GM11168 (cell line): ENCODE data around the gene ACTG1.

ENCODE experiments used
- in situ Hi-C: fragments of 300-500 bp; cut with MboI; formaldehyde crosslinking; loops from one replicate; pipeline ENCODE4 v1.12.0; 2022; ENCODE audit warnings: low sequenced_read_pairs; ENCODE audit not compliant: unreplicated experiment

The ACTG1 gene

DNA sequence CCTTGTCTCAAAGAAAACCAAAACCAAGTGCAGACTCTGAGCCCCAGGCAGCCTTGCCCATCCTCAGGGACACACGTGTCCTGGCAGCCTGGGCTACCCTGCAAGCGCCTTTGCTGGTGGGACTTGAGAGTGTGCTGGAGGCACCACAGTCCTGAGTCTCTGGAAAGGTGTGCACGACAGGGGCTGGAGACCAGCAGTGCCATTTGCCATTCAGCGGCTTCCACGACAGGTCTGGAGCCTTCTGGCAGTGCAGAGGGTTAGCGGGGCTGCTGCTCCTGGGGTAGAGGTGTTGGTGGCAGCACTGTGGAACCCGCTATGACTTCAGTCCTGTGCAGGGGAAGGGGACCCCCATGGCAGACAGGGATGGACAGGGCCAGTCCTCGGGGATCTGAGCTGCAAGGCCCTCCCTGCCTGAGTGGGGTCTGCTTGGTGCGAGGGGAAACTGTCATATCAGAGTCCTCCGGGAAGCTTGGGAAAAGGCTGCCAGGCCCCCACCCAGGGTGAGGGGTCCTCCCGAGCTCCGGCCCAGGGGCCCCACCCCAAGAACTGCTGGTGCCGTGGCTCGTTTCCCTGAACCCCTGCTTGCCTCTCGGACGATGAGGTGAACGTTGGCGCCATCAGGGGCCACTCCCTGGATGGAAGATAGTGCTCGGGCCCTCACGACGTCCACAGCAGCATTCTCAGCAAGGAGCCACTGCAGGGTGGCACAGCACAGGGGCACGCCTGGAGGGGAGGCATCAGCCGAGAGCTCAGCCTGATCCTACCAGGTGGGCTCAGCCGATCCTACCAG is 32.8 kb upstream of the ACTG1 start:
- in situ Hi-C loops, result no loop called here

DNA sequence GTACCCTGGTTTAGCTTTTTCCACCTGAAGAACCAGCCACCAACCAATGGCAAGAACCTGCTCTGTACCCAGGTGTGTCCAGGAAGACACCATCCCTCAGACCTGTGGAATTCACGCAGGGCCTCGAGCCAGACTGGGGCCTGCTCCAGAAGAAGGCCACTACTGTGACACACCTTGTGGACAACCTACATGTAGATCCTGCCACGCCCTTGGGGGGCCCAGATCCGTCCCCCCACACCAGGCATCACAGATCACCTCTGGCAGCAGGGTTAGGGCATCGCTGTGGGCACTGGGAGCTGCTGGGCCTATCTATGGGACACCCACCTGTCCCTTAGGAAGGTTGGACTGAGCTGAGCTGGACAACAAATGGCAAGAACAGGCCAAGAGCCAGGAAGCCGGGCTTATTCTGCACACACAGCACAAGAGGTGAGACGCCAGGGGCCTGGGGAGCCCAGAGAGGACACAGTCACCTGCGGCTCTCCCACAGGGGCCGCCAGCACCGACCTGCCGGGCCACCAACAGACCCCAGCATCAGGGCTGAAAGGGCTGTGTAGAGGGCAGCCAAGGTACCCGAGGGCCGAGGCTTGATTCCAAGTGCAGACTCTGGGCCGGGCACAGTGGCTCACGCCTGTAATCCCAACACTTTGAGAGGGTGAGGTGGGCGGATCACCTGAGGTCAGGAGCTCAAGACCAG is 31.8 kb upstream of the ACTG1 start:
- in situ Hi-C loops, result no loop called here

GRCh38 chr17:81543756-81544155 is 31.2 kb upstream of the ACTG1 start:
- in situ Hi-C loops, result no loop called here

GRCh38 chr17:81543339-81543675 is 30.7 kb upstream of the ACTG1 start:
- in situ Hi-C loops, result no loop called here

DNA sequence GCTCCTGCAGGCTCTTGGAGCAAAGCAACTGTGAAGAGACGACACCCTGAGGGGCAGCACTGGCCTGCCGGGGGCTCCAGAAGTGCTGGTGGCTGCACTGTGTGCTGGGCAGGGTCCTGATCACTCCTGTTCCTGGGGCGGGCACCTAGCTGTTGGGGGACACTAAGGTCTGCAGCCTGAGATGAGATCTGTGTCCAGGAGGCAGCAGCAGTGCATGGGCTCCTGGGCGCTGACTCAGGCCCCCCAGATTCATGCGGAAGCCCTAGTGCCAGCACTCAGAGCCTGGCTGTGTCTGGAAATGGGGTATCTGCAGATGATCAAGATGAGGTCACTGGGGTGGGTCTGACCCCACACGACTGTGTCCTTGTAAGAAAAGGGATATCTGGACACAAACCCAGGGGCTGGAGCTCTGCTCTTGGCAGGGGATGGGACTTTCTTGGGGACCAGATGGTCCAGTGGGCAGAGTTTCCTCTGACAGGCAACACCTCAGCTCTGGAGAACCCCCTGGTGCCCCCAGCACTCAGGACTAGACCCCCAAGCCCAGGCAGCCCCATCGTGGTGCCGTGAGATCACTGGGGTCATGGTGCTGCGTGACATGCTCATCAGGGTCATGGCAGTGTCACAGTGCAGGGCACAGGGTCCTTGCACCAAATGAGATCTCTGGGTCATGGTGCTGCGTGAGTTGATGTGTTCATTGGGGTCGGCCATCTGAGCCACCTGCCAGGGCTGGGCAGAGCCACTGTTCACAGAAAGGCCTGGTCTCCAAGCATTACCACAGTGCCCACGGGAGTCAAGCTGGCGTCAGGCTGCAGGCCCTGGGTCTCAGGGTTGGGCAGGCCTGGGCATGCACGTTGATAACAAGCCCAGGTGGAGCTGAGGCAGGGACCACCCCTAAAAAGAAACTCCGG is 30.1 kb upstream of the ACTG1 start:
- in situ Hi-C loops, result no loop called here

DNA sequence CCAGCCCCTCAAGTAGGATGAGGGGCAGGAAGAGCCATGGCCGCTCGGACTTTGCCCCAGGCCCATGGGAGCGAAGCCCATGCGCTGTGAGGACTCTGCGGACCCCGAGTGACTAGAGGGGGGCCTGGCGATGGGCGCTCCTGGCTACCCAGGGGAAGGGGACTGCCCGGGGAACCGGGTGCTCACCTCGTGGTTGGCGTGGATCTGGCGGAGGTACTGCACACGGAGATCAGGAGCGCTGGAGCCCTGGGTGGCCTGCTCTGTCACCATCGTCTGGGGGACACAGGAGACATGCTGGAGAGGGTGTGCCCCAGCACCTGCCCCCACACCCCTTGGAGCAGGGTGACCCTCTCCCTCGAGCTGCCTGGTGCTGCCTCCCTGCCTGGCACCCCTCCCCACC is 28.5 kb upstream of the ACTG1 start:
- in situ Hi-C loops, result no loop called here

GRCh38 chr17:81540676-81541027 is 28.1 kb upstream of the ACTG1 start:
- in situ Hi-C loops, result no loop called here

DNA sequence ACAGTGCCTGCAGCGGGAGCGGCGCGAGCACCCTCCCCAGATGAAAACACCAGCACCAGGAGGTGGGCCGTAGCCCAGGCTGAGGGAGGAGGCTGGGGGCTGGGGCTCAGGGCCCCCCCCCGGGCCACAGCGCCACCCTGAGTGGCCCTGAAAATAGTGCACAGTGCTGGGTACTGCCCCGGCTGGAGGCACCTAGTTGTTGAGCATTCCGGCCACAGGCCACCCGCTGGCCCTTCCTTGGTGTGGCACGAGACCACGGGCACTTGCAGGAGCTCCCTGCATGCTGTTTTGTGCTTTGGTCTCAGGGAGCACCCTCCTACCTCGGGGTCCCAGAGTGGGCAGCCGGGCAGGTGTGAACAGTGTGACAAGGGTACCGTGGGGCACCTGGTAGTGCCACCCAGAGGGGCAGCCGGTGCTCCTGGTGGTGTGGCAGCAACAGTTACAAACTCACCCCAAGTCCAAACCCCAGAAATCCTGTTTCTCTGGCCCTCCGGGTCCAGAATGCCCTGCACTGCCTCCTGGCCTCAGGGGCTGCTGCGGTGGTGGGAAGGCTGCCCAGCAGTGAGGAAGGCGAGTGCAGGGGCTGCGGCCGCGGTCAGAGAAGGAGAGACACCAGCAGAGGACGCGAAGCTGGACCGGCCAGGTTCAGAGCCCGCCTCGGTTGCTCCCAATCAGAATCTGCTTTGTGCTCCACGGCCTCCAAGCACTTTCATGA is 27.5 kb upstream of the ACTG1 start:
- in situ Hi-C loops, result no loop called here

DNA sequence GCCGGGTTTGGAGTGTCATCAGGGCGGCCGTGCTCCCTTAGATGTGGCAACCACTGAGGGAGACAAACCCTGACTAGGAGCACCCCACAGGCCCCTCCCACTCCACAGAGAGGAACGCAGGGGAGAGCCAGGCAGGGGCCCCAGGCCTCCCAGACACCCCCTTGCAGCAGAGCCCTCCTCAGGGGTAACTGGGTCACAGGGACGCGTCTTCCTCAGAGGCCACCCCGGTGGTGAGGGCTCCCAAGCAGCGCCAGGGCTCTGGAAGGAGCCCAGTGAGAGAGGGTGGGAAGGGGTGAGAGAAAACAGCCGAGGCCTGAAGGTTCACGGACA is 26.9 kb upstream of the ACTG1 start:
- in situ Hi-C loops, result no loop called here

GRCh38 chr17:81538651-81539570 is 26.3 kb upstream of the ACTG1 start:
- in situ Hi-C loops, result no loop called here

- in situ Hi-C loops, result no loop called here
Observed at GRCh38 chr17:81537856-81538555, 25.4 kb upstream of the ACTG1 start.

- in situ Hi-C loops, result no loop called here
Observed at GRCh38 chr17:81537343-81537855, 24.8 kb upstream of the ACTG1 start.

DNA sequence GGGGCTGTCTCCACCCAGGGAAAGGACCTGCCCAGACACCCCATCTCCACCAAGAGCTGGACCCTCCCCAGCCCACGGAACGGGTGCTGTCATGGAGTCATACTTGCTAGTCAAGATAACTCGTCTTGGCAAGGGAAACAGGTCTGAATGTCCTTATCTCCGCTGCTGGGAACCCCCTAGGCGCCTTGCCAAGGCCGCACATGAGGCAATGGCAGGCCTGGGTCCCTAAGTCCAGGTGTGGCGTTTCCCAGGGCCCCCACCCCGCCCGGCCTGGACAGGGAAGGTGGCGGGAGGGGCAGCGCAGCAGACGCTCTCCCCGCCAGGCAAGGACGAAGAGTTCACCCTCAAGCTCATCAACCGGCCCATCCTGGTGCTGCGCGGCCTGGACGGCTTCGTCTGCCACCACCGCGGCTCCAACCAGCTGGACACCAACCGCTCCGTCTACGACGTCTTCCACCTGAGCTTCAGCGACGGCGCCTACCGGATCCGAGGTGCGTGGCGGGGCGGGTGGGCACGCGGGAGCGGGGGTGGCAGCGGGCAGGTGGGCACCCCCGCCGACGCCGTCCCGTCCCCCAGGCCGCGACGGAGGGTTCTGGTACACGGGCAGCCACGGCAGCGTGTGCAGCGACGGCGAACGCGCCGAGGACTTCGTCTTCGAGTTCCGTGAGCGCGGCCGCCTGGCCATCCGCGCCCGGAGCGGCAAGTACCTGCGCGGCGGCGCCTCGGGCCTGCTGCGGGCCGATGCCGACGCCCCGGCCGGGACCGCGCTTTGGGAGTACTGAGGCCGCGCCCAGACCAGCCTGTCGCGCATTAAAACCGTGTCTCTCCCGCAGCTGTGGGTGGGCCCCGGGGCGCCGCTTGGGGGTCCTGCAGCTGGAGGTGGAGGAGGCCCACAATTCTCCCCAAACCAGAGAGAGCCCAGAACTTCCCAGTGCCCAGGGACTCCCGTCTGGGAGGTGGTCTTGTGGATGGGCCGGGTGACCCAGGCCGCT is 24.0 kb upstream of the ACTG1 start:
- in situ Hi-C loops, result no loop called here

DNA sequence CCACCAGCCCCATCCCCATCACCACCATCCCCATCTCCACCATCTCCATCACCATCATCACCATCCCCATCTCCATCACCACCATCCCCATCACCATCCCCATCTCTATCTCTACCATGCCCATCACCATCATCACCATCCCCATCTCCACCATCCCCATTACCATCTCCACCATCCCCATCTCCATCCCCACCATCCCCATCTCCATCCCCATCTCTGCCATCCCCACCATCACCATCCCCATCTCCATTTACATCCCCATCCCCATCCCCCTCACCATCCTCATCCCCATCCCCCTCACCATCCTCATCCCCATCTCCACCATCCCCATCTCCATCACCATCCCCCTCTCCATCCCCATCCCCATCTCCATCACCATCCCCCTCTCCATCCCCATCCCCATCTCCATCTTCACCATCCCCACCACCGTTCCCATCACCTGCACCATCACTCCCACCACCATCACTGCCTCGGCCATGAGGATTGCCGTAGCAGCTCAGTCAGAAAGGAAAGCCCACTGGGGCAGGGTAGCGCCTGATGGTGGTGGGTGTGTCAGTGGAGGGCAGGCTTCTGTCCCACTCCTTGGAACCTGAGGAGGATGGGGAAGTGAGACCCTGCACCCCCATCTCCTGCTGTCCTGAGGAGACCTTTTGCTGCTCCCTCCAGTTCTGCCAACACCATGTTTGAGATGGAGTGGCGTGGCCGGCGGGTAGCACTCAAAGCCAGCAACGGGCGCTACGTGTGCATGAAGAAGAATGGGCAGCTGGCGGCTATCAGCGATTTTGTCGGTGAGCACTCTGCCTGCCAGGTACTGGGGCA is 23.1 kb upstream of the ACTG1 start:
- in situ Hi-C loops, result no loop called here

DNA sequence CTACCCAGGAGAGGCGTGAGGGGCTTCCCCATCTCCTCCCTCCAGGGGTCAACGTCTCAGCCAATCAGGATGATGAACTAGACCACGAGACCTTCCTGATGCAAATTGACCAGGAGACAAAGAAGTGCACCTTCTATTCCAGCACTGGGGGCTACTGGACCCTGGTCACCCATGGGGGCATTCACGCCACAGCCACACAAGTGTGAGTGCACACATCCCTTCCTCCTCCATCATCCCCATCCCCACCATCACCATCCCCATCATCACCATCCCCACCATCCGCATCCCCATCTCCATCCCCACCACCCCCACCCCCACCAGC is 22.4 kb upstream of the ACTG1 start:
- in situ Hi-C loops, result no loop called here

GRCh38 chr17:81534157-81535006 is 21.8 kb upstream of the ACTG1 start:
- in situ Hi-C loops, result no loop called here
